CD8-positive, alpha-beta memory T cell (primary cell): Measurements from ENCODE around the gene S100A6. TPM values are rescaled to one million over a fixed set of nuclear protein-coding genes. Genes with fewer than 3 reads are reported as not detected.

Experiments used
- CTCF ChIA-PET: fragments of 350-600 bp; sonication (Branson Sonifier 250); formaldehyde crosslinking; loops from one replicate; lab custom pipeline; 2021; ENCODE audit warnings: antibody characterized with exemption; lab: Charles Lee
- POLR2A ChIA-PET: fragments of 350-600 bp; sonication (Branson Sonifier 250); formaldehyde crosslinking; loops from one replicate; lab custom pipeline; 2021; ENCODE audit warnings: antibody characterized with exemption; lab: Charles Lee
- DNase-seq, 5 donors: peaks; one replicate each; pipeline versions ENCODE4 v3.0.0 to v3.0.0-alpha.2; 2020 to 2022; ENCODE audit warnings: mixed read lengths in 1 of 5
- H3K27ac ChIP-seq: one replicate; pipeline ENCODE4 v1.7.0; 2013; ENCODE audit warnings: low read depth, mild to moderate bottlenecking, low read length, moderate library complexity
- H3K27me3 ChIP-seq: 2 replicates; pipeline ENCODE4 v1.7.0; 2013; ENCODE audit warnings: low read length, mild to moderate bottlenecking; ENCODE audit not compliant: insufficient read depth, poor library complexity, severe bottlenecking
- H3K36me3 ChIP-seq: 2 replicates; pipeline ENCODE4 v1.7.0; 2013; ENCODE audit warnings: mild to moderate bottlenecking, low read length, moderate library complexity; ENCODE audit not compliant: insufficient read depth
- H3K4me1 ChIP-seq: 2 replicates; pipeline ENCODE4 v1.7.0; 2013; ENCODE audit warnings: mild to moderate bottlenecking, low read length, moderate library complexity; ENCODE audit not compliant: insufficient read depth
- H3K4me3 ChIP-seq: 2 replicates; pipeline ENCODE4 v1.7.0; 2013; ENCODE audit warnings: mild to moderate bottlenecking, low read length
- H3K9me3 ChIP-seq: 2 replicates; pipeline ENCODE4 v1.7.0; 2013; ENCODE audit warnings: mild to moderate bottlenecking, low read length
- H3K27ac Mint-ChIP-seq, 8 donors: one replicate each; pipeline ENCODE4 v1.8.0; 2020 to 2021; ENCODE audit warnings: mixed read lengths in 8 of 8, mild to moderate bottlenecking in 6 of 8, inconsistent platforms in 3 of 8, moderate library complexity in 3 of 8
- H3K27me3 Mint-ChIP-seq, 2 donors: one replicate each; pipeline ENCODE4 v1.8.0; 2020 to 2021; ENCODE audit warnings: mixed read lengths in 2 of 2, mild to moderate bottlenecking in 1 of 2, moderate library complexity in 1 of 2
- H3K36me3 Mint-ChIP-seq, 3 donors: one replicate each; pipeline ENCODE4 v1.8.0; 2020 to 2021; ENCODE audit warnings: mixed read lengths in 3 of 3, inconsistent platforms in 1 of 3, mild to moderate bottlenecking in 1 of 3
- H3K4me1 Mint-ChIP-seq, 3 donors: one replicate each; pipeline ENCODE4 v1.8.0; 2020 to 2021; ENCODE audit warnings: mixed read lengths in 3 of 3, inconsistent platforms in 1 of 3, mild to moderate bottlenecking in 1 of 3
- H3K4me3 Mint-ChIP-seq, 7 donors: one replicate each; pipeline ENCODE4 v1.8.0; 2020 to 2021; ENCODE audit warnings: mixed read lengths in 7 of 7, mild to moderate bottlenecking in 6 of 7, moderate library complexity in 4 of 7, inconsistent platforms in 2 of 7
- H3K9me3 Mint-ChIP-seq, 5 donors: one replicate each; pipeline ENCODE4 v1.8.0; 2020 to 2022; ENCODE audit warnings: mixed read lengths in 5 of 5, mild to moderate bottlenecking in 3 of 5, moderate library complexity in 2 of 5, inconsistent platforms in 1 of 5
- polyA plus RNA-seq: library from polyadenylated mRNA; unstranded; fragments of 300-500 nt; fragmentation: Illumina TruSeq; gene quantifications from one replicate; pipeline ENCODE4 v1.2.3, GENCODE V29; 2021
- total RNA-seq, 2 experiments: library from RNA; stranded (reverse); gene quantifications; one replicate each; pipeline ENCODE4 v1.2.3, GENCODE V29; 2021

The S100A6 gene
- total and polyA plus RNA-seq, 3 experiments from 2014 or later: 244 to 892 (median 254) TPM

DNA sequence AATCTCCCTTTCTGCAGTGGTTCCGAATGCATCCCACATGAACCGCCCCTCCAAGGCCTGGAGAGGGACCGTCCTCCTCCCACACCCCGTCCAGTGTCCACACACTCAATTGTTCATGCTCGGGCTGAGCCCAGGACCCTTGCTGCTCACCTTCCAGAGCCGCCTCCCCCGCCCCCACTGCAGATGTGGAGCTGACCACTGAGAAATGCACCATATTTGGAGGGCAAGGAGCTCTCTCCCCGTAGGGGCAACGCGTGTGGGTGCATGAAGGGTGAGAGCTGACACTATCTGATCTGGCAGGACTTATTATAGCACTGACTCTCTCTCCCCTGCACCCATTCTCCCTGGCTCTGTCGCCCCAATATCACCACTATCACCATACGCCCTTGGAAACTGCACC lies 17.3 kb upstream of the S100A6 start:
- Mint-ChIP-seq H3K9me3 (no peaks in the 10 kb centered on the region), H3K4me3 (no peak overlapping the region), H3K4me1 (peaks cover 0 to 4% (median 0%) of the 10 kb centered on the region in 3 donors), H3K27me3 (no peaks in the 10 kb centered on the region), H3K27ac (no peak overlapping the region), H3K36me3 (no peaks in the 10 kb centered on the region)
- no peak for DNase-seq
- Histone ChIP-seq H3K27ac (no peak overlapping the region), H3K4me3 (no peak overlapping the region), H3K4me1 (no peaks in the 10 kb centered on the region), H3K27me3 (no peaks in the 10 kb centered on the region), H3K9me3 (no peaks in the 10 kb centered on the region), H3K36me3 (no peaks in the 10 kb centered on the region)
- ChIA-PET POLR2A (no interaction called here), CTCF (interaction anchor here (1.1 to 5.6 kb wide), 2 partner anchors 18 to 20 kb away, joined by 3 to 30 read pairs; no protein-coding TSS in a partner anchor)

DNA sequence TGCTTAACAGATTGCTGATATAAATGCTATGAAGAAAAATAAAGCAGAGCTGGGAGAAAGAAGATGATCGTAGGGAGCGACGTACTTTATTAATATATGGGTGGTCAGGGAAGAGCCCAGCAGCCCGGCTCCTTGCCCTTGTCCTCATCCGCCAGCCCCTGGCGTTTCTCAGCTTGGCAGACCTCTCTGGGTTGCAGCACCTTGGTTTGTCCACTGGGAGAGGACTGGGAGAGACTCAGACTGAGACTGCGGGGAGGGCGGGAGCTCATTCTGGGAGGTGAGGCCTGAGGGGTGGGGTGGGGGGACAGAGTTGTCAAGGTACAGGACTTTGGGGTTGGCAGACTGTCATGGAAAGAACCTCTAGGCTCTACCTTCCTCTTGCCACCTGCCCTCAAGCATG lies 16.5 kb upstream of the S100A6 start:
- no peaks in the 10 kb centered on the region for H3K9me3 Mint-ChIP-seq
- H3K27me3 ChIP-seq: no peaks in the 10 kb centered on the region
- POLR2A ChIA-PET: interaction anchor here (0.9 kb wide), 1 partner anchor 12 kb away, joined by 3 read pairs; the partner anchor contains the start of gene S100A5
- no peak overlapping the region for H3K4me3 ChIP-seq
- CTCF ChIA-PET: interaction anchor here (1.0 to 5.6 kb wide), 3 partner anchors 16 to 20 kb away, joined by 3 to 30 read pairs (median 3); no protein-coding TSS in a partner anchor
- H3K27ac ChIP-seq: no peak overlapping the region
- peaks cover 0 to 4% (median 0%) of the 10 kb centered on the region in 3 donors for H3K4me1 Mint-ChIP-seq
- no peaks in the 10 kb centered on the region for H3K27me3 Mint-ChIP-seq
- H3K27ac Mint-ChIP-seq: peak overlapping the region in 1 of 8 donors; percentile 38
- H3K4me3 Mint-ChIP-seq: no peak overlapping the region
- no peaks in the 10 kb centered on the region for H3K9me3 ChIP-seq
- DNase-seq: no peak
- no peaks in the 10 kb centered on the region for H3K36me3 Mint-ChIP-seq
- no peaks in the 10 kb centered on the region for H3K36me3 ChIP-seq
- H3K4me1 ChIP-seq: peaks cover 3% of the 10 kb centered on the region

DNA sequence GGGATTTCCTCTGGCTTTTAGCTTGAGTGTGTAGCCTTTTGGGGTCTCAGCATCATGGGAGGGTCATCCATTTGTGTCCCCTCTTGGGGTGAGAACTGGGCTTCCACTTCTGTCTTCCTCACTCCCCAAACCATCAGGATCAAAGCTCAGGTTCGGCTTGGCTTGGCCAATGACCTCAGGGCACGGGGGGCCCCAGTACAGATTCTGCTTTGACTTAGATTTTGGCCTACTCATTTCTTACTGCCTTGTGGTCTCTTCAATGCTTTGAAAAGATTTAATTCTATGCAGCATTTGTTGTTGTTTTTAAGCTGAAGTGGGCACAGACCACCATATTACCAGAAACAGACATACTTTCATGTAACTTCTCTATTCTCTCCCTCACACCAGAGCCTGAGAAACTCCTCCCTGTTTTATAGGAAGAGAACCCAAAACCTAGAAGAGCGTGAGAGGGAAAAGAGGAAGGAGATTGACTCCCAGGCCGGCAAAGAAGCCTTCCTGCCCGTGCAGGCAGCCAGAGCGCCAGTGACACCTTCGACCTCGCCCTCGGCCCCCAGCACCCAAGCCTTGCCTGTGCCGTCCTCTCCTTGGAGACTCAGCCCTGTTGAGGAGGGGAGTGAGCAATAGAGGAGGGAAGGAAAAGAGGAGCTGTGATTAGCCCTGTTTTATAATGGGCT lies 15.2 kb upstream of the S100A6 start:
- Histone ChIP-seq H3K36me3 (no peaks in the 10 kb centered on the region), H3K27ac (no peak overlapping the region), H3K27me3 (no peaks in the 10 kb centered on the region), H3K9me3 (no peaks in the 10 kb centered on the region), H3K4me1 (peaks cover 17% of the 10 kb centered on the region), H3K4me3 (no peak overlapping the region)
- no peak for DNase-seq
- H3K4me1 Mint-ChIP-seq: peaks cover 6 to 14% (median 8%) of the 10 kb centered on the region in 3 donors
- POLR2A ChIA-PET: no interaction called here
- no peaks in the 10 kb centered on the region for H3K36me3 Mint-ChIP-seq
- H3K27ac Mint-ChIP-seq: peak overlapping the region in 2 of 8 donors; percentile 66 to 73
- no peaks in the 10 kb centered on the region for H3K27me3 Mint-ChIP-seq
- no peak overlapping the region for H3K4me3 Mint-ChIP-seq
- CTCF ChIA-PET: interaction anchor here (0.9 to 5.6 kb wide), 4 partner anchors 15 to 41 kb away, joined by 3 to 30 read pairs (median 4); partner anchors contain the start of gene S100A2
- no peaks in the 10 kb centered on the region for H3K9me3 Mint-ChIP-seq

DNA sequence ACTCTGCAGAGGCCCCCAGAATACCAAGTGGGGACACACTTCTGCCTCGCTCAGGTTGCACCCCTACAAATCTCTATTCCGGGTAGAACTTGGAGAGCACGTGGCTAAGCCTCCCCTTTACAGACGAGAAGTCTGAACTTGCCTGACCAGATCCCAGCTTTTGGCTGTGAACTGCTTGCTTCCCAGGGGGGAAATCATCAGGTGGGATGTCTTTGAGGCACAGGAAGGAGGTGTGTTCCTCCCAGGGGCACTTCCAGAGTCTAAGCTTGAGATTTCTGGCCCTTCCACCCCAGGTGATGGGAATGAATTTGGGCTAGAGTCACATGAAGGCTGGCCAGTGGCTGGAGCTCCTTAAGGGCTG lies 14.6 kb upstream of the S100A6 start:
- Mint-ChIP-seq H3K27me3 (no peaks in the 10 kb centered on the region), H3K4me1 (peaks cover 12 to 20% (median 14%) of the 10 kb centered on the region in 3 donors), H3K36me3 (peaks cover 0 to 2% (median 0%) of the 10 kb centered on the region in 3 donors), H3K27ac (no peak overlapping the region), H3K9me3 (no peaks in the 10 kb centered on the region), H3K4me3 (no peak overlapping the region)
- no peak for DNase-seq
- Histone ChIP-seq H3K27me3 (no peaks in the 10 kb centered on the region), H3K9me3 (no peaks in the 10 kb centered on the region), H3K36me3 (no peaks in the 10 kb centered on the region), H3K4me3 (no peak overlapping the region), H3K4me1 (peaks cover 23% of the 10 kb centered on the region), H3K27ac (no peak overlapping the region)
- CTCF ChIA-PET: interaction anchor here (1.1 to 5.6 kb wide), 3 partner anchors 18 to 55 kb away, joined by 3 to 30 read pairs (median 3); no protein-coding TSS in a partner anchor
- POLR2A ChIA-PET: no interaction called here

DNA sequence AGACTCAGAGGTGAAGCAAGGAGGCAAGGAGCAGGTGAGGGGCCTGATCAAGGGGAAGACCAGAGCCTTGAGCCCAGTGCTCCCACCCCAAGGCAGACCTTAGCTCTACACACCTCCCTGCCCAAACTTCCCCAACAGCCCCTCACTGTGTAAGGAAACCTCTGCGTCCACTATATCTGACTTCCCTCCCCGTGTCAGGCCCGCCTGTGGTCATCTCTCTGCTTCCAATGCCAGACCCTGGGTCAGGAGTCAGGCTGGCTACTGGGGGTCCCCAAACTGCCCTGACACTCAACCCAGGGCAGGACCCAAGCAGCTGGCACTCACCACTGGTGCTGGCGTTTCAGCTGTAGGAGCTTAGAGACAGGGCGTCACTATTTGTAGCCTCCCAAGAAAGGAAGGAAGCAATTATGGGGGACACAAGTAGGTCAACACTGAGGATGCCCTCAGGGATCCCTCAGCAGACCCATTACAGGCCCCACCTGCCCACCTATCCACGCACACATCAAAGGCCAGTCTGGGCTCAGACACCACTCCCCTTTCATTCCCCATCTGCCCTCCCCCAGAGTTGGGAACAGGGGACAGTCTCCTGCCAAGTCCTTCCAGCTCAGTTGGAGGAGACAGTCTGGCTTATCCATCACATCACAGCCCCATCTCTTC lies 14.1 kb upstream of the S100A6 start:
- no peaks in the 10 kb centered on the region for H3K36me3 ChIP-seq
- Mint-ChIP-seq H3K36me3 (peaks cover under 1 to 7% (median 2%) of the 10 kb centered on the region in 3 donors), H3K27ac (no peak overlapping the region), H3K9me3 (no peaks in the 10 kb centered on the region), H3K4me3 (no peak overlapping the region), H3K4me1 (peaks cover 17 to 25% (median 19%) of the 10 kb centered on the region in 3 donors), H3K27me3 (peaks cover 0 to 3% of the 10 kb centered on the region in 2 donors)
- no peak for DNase-seq
- peaks cover 28% of the 10 kb centered on the region for H3K4me1 ChIP-seq
- POLR2A ChIA-PET: no interaction called here
- H3K27ac ChIP-seq: no peak overlapping the region
- CTCF ChIA-PET: interaction anchor here (1.1 to 5.6 kb wide), 3 partner anchors 17 to 54 kb away, joined by 3 to 30 read pairs (median 3); no protein-coding TSS in a partner anchor
- H3K27me3 ChIP-seq: no peaks in the 10 kb centered on the region
- no peak overlapping the region for H3K4me3 ChIP-seq
- no peaks in the 10 kb centered on the region for H3K9me3 ChIP-seq

DNA sequence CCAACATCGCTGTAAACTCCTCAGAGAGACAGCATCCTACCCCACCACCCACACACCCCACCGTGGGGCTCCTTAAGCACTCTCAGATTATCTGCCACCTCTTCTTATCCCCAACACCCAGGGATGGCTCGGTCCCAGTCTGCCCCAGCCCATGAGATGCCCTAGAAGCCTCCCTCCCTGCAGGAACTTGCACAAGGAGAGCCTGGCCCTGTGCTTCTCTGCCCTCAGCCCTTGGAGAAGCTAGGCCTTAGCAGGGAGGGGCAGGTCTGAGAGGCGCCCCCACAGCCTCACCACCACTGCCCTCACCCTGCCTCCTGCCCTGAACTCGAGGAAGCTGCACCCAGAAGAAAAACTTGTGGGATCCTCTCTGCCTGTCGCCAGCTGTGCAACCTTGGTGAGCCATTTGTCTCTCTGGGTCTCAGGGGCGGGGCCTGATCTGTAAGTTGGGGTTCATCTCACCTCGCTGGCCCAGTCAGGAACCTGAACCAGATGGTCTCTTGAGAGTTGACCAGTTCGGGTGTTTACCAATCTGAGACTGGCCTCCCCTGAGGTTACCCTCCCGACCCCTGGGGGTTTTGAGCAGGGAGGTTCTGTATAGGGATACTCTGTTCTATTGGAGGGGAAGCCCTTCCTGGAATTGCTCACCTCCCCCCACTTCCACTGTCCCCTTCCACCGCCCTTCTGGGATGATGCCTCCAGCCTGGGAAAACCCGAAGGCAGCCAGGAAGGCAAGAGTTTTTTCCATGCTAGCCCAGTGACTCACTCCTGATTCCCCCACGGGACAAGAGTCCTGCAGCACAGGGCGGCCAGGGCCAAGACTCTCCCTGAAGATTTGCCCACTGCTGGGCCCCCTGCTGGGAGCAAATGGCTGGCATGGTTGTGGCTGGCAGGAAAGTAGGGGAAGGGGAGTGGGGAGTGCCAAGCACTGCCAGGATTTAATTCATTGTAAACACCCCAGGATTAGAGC lies 13.2 kb upstream of the S100A6 start, which contains the start of gene S100A3:
Gene S100A3 (minus strand): TSS at position 537 of the 967 bp plus-strand sequence. CDS start 773 bp downstream, outside the sequence.
- Mint-ChIP-seq H3K27me3 (peaks cover 0 to 3% of the 10 kb centered on the region in 2 donors), H3K9me3 (no peaks in the 10 kb centered on the region), H3K36me3 (peaks cover 4 to 16% (median 7%) of the 10 kb centered on the region in 3 donors), H3K27ac (peak within 1 kb of the TSS in 6 of 8 donors; percentile 32 to 73 (median 62)), H3K4me1 (peaks cover 25 to 33% (median 27%) of the 10 kb centered on the region in 3 donors), H3K4me3 (peak within 1 kb of the TSS in 2 of 7 donors; percentile 45 to 79)
- Histone ChIP-seq H3K9me3 (no peaks in the 10 kb centered on the region), H3K4me1 (peaks cover 36% of the 10 kb centered on the region), H3K4me3 (no peak within 1 kb of the TSS), H3K36me3 (peaks cover 2% of the 10 kb centered on the region), H3K27me3 (no peaks in the 10 kb centered on the region), H3K27ac (no peak within 1 kb of the TSS)
- ChIA-PET POLR2A (no interaction called here), CTCF (interaction anchor here (1.5 to 1.6 kb wide), 2 partner anchors 17 to 53 kb away, joined by 3 to 5 read pairs; no protein-coding TSS in a partner anchor)
- DNase-seq: no peak
